Measurements from ENCODE around the gene CCDC150.

The CCDC150 gene

GRCh38 chr2:196750977-196751631 lies 111.6 kb downstream of the CCDC150 start:
- peaks cover 2% of the 10 kb centered on the region for H3K4me1 ChIP-seq (ENCODE audit: control insufficient read depth, insufficient read depth, low read length)
- no peak overlapping the region for H3K9ac ChIP-seq (ENCODE audit: low read length)
- H3K27ac ChIP-seq (ENCODE audit: low read depth, low read length): no peak overlapping the region
- H3K36me3 ChIP-seq (ENCODE audit: control insufficient read depth, insufficient read depth, low read length): no peaks in the 10 kb centered on the region
- no peak overlapping the region for H3K4me3 ChIP-seq (ENCODE audit: low read length)
- no peaks in the 10 kb centered on the region for H3K27me3 ChIP-seq (ENCODE audit: control insufficient read depth, insufficient read depth, low read length)

GRCh38 chr2:196758474-196759377 lies 119.2 kb downstream of the CCDC150 start:
- Histone ChIP-seq H3K27ac (ENCODE audit: low read depth, low read length) (no peak overlapping the region), H3K4me3 (ENCODE audit: low read length) (no peak overlapping the region), H3K9ac (ENCODE audit: low read length) (no peak overlapping the region), H3K27me3 (ENCODE audit: control insufficient read depth, insufficient read depth, low read length) (no peaks in the 10 kb centered on the region), H3K4me1 (ENCODE audit: control insufficient read depth, insufficient read depth, low read length) (no peaks in the 10 kb centered on the region), H3K36me3 (ENCODE audit: control insufficient read depth, insufficient read depth, low read length) (no peaks in the 10 kb centered on the region)

- Histone ChIP-seq H3K27me3 (ENCODE audit: control insufficient read depth, insufficient read depth, low read length) (no peaks in the 10 kb centered on the region), H3K9ac (ENCODE audit: low read length) (no peak overlapping the region), H3K27ac (ENCODE audit: low read depth, low read length) (no peak overlapping the region), H3K4me3 (ENCODE audit: low read length) (no peak overlapping the region), H3K36me3 (ENCODE audit: control insufficient read depth, insufficient read depth, low read length) (peaks cover 3% of the 10 kb centered on the region), H3K4me1 (ENCODE audit: control insufficient read depth, insufficient read depth, low read length) (no peaks in the 10 kb centered on the region)
Measured at GRCh38 chr2:196759378-196759706, 119.8 kb downstream of the CCDC150 start.

- H3K4me1 ChIP-seq (ENCODE audit: control insufficient read depth, insufficient read depth, low read length): no peaks in the 10 kb centered on the region
- H3K27me3 ChIP-seq (ENCODE audit: control insufficient read depth, insufficient read depth, low read length): no peaks in the 10 kb centered on the region
- H3K4me3 ChIP-seq (ENCODE audit: low read length): no peak overlapping the region
- H3K9ac ChIP-seq (ENCODE audit: low read length): no peak overlapping the region
- peaks cover 7% of the 10 kb centered on the region for H3K36me3 ChIP-seq (ENCODE audit: control insufficient read depth, insufficient read depth, low read length)
- H3K27ac ChIP-seq (ENCODE audit: low read depth, low read length): no peak overlapping the region
Measured at GRCh38 chr2:196767101-196767500, 127.6 kb downstream of the CCDC150 start.

Data from rectal smooth muscle tissue (tissue), 1 donor.